Neuronal stem cell (in vitro differentiated cells): ENCODE measurements around the gene NUDCD3.

Source experiments
- DNase-seq: peaks from one replicate; pipeline ENCODE4 v3.0.0-alpha.2; 2013; ENCODE audit warnings: low spot score
- H2AFZ ChIP-seq: one replicate; pipeline ENCODE4 v1.6.1; 2013; ENCODE audit warnings: mild to moderate bottlenecking, low read length, inconsistent platforms
- H2AK5ac ChIP-seq: 2 replicates; pipeline ENCODE4 v1.6.1; 2013; ENCODE audit warnings: low read depth, mild to moderate bottlenecking, inconsistent platforms, low read length, moderate library complexity, mixed read lengths
- H2BK120ac ChIP-seq: 2 replicates; pipeline ENCODE4 v1.6.1; 2013; ENCODE audit warnings: low read depth, mild to moderate bottlenecking, inconsistent platforms, low read length, moderate library complexity, mixed read lengths
- H2BK12ac ChIP-seq: one replicate; pipeline ENCODE4 v1.6.1; 2013; ENCODE audit warnings: low read length, inconsistent platforms
- H2BK15ac ChIP-seq: 2 replicates; pipeline ENCODE4 v1.6.1; 2013; ENCODE audit warnings: mild to moderate bottlenecking, low read length, inconsistent platforms, mixed read lengths
- H2BK5ac ChIP-seq: one replicate; pipeline ENCODE4 v1.6.1; 2013; ENCODE audit warnings: inconsistent platforms, mild to moderate bottlenecking, low read length, moderate library complexity
- H3K14ac ChIP-seq: one replicate; pipeline ENCODE4 v1.6.1; 2013; ENCODE audit warnings: low read length, inconsistent platforms
- H3K18ac ChIP-seq: 2 replicates; pipeline ENCODE4 v1.6.1; 2013; ENCODE audit warnings: low read length, inconsistent platforms
- H3K23ac ChIP-seq: 2 replicates; pipeline ENCODE4 v1.6.1; 2013; ENCODE audit warnings: low read depth, mild to moderate bottlenecking, mixed read lengths, low read length, inconsistent platforms; ENCODE audit not compliant: poor library complexity
- H3K27ac ChIP-seq: replicated peaks from 3 replicates; pipeline ENCODE4 v1.5.1; 2013; ENCODE audit warnings: low read length, inconsistent platforms
- H3K27me3 ChIP-seq, 3 experiments: 2 replicates each; pipeline ENCODE4 v1.6.1; 2013; ENCODE audit warnings: low read length in 3 of 3, mild to moderate bottlenecking in 2 of 3, inconsistent platforms in 1 of 3, low read depth in 1 of 3, mixed read lengths in 1 of 3, moderate library complexity in 1 of 3; ENCODE audit not compliant: control insufficient read depth in 3 of 3, insufficient read depth in 3 of 3
- H3K36me3 ChIP-seq, 2 donors: replicated peaks in 1 of 2; 2 replicates each; pipeline ENCODE4 v1.6.1; 2013; ENCODE audit warnings: low read length in 2 of 2; ENCODE audit not compliant: control insufficient read depth in 2 of 2, insufficient read depth in 2 of 2
- H3K4ac ChIP-seq: 2 replicates; pipeline ENCODE4 v1.6.1; 2013; ENCODE audit warnings: inconsistent platforms, mild to moderate bottlenecking, low read length, moderate library complexity
- H3K4me1 ChIP-seq, 2 donors: 1 replicate in 1 of 2; 2 replicates in 1 of 2; pipeline ENCODE4 v1.6.1; 2013; ENCODE audit warnings: low read length in 2 of 2, low read depth in 1 of 2; ENCODE audit not compliant: control insufficient read depth in 2 of 2, insufficient read depth in 1 of 2
- H3K4me2 ChIP-seq: one replicate; pipeline ENCODE4 v1.6.1; 2013; ENCODE audit warnings: mild to moderate bottlenecking, low read length, inconsistent platforms; ENCODE audit not compliant: insufficient read depth, poor library complexity, severe bottlenecking
- H3K4me3 ChIP-seq, 2 donors: 2 replicates each; pipeline ENCODE4 v1.5.1; 2013; ENCODE audit warnings: low read length in 2 of 2, mild to moderate bottlenecking in 2 of 2, inconsistent platforms in 1 of 2, moderate library complexity in 1 of 2
- H3K79me1 ChIP-seq: one replicate; pipeline ENCODE4 v1.6.1; 2013; ENCODE audit warnings: low read depth, mild to moderate bottlenecking, inconsistent platforms, low read length, moderate library complexity
- H3K9ac ChIP-seq: one replicate; pipeline ENCODE4 v1.6.1; 2013; ENCODE audit warnings: mild to moderate bottlenecking, low read depth, low read length, inconsistent platforms; ENCODE audit not compliant: poor library complexity
- H3K9me3 ChIP-seq, 2 donors: replicated peaks in 1 of 2; 2 replicates each; pipeline versions ENCODE3 to v1.6.1; 2013; ENCODE audit warnings: low read length in 2 of 2, mild to moderate bottlenecking in 2 of 2, inconsistent platforms in 1 of 2, low read depth in 1 of 2, mixed read lengths in 1 of 2, moderate library complexity in 1 of 2; ENCODE audit not compliant: control insufficient read depth in 2 of 2, insufficient read depth in 1 of 2
- H4K8ac ChIP-seq: one replicate; pipeline ENCODE4 v1.6.1; 2013; ENCODE audit warnings: low read depth, mild to moderate bottlenecking, inconsistent platforms, low read length, moderate library complexity
- H4K91ac ChIP-seq: one replicate; pipeline ENCODE4 v1.6.1; 2013; ENCODE audit warnings: low read length, low read depth, mild to moderate bottlenecking, inconsistent platforms; ENCODE audit not compliant: poor library complexity
- WGBS, 2 donors: extraction: QIAGEN DNeasy Blood & Tissue Kit; methylation state at CpG; one replicate each; pipeline ENCODE4 v1.1.7; 2013; ENCODE audit warnings: missing lambda C conversion rate in 2 of 2, mixed read lengths in 1 of 2; ENCODE audit not compliant: insufficient read length in 2 of 2, insufficient replicate concordance in 1 of 2; ENCODE audit errors: extremely low coverage in 2 of 2; 5-methylcytosine and 5-hydroxymethylcytosine counted together

Gene NUDCD3

GRCh38 chr7:44416941-44417340 lies 73.5 kb downstream of the NUDCD3 start:
- no peak overlapping the region for H4K8ac ChIP-seq
- no peak overlapping the region for H2AFZ ChIP-seq
- H4K91ac ChIP-seq, result no peak overlapping the region
- no peak overlapping the region for H3K9ac ChIP-seq
- no peak for DNase-seq
- H3K14ac ChIP-seq, result no peak overlapping the region
- H3K4ac ChIP-seq, result no peak overlapping the region
- no peak overlapping the region for H3K18ac ChIP-seq
- H2BK15ac ChIP-seq, result no peak overlapping the region
- H2AK5ac ChIP-seq, result no peak overlapping the region
- H3K9me3 ChIP-seq, result peaks cover 0 to 3% of the 10 kb centered on the region in 2 donors
- peaks cover 0 to 1% (median 0%) of the 10 kb centered on the region in 3 experiments for H3K27me3 ChIP-seq
- H3K23ac ChIP-seq, result no peak overlapping the region
- peaks cover 4% of the 10 kb centered on the region for H3K79me1 ChIP-seq
- no CpG with 5 or more reads among the region's 6 CpGs for WGBS, 2 donors
- peaks cover 0 to 2% of the 10 kb centered on the region in 2 donors for H3K4me1 ChIP-seq
- H2BK12ac ChIP-seq, result no peak overlapping the region
- H3K4me2 ChIP-seq, result no peak overlapping the region
- no peak overlapping the region for H2BK120ac ChIP-seq
- H3K4me3 ChIP-seq, result no peak overlapping the region
- H3K27ac ChIP-seq, result no peak overlapping the region
- peaks cover 9 to 27% of the 10 kb centered on the region in 2 donors for H3K36me3 ChIP-seq
- no peak overlapping the region for H2BK5ac ChIP-seq

- no peak overlapping the region for H3K9ac ChIP-seq
- no peak overlapping the region for H4K8ac ChIP-seq
- no peak overlapping the region for H2AK5ac ChIP-seq
- no CpG with 5 or more reads among the region's 3 CpGs for whole genome bisulfite sequencing, 2 donors
- H3K36me3 ChIP-seq, result peaks cover 12 to 32% of the 10 kb centered on the region in 2 donors
- no peak overlapping the region for H3K4me3 ChIP-seq
- no peak overlapping the region for H3K18ac ChIP-seq
- no peak for DNase-seq
- H3K14ac ChIP-seq, result no peak overlapping the region
- H3K23ac ChIP-seq, result no peak overlapping the region
- no peak overlapping the region for H4K91ac ChIP-seq
- H3K9me3 ChIP-seq, result peaks cover 6 to 14% of the 10 kb centered on the region in 2 donors
- no peak overlapping the region for H2BK15ac ChIP-seq
- H2BK120ac ChIP-seq, result no peak overlapping the region
- no peak overlapping the region for H3K4ac ChIP-seq
- H3K4me2 ChIP-seq, result no peak overlapping the region
- H3K79me1 ChIP-seq, result peaks cover 7% of the 10 kb centered on the region
- no peak overlapping the region for H2AFZ ChIP-seq
- no peak overlapping the region for H2BK5ac ChIP-seq
- H3K4me1 ChIP-seq, result peaks cover 0 to 2% of the 10 kb centered on the region in 2 donors
- no peak overlapping the region for H2BK12ac ChIP-seq
- H3K27me3 ChIP-seq, result peaks cover 0 to 1% (median 0%) of the 10 kb centered on the region in 3 experiments
- H3K27ac ChIP-seq, result no peak overlapping the region
Observed at GRCh38 chr7:44415510-44415909, 74.9 kb downstream of the NUDCD3 start.

GRCh38 chr7:44415047-44415446 lies 75.4 kb downstream of the NUDCD3 start:
- Histone ChIP-seq H4K91ac (no peak overlapping the region), H2BK120ac (no peak overlapping the region), H3K79me1 (peaks cover 7% of the 10 kb centered on the region), H3K9me3 (peaks cover 6 to 17% of the 10 kb centered on the region in 2 donors), H2BK15ac (no peak overlapping the region), H2AFZ (no peak overlapping the region), H3K36me3 (peaks cover 12 to 32% of the 10 kb centered on the region in 2 donors), H3K4ac (no peak overlapping the region), H3K4me1 (peaks cover 0 to 2% of the 10 kb centered on the region in 2 donors), H3K9ac (no peak overlapping the region), H2BK12ac (no peak overlapping the region), H2BK5ac (no peak overlapping the region), H3K4me3 (no peak overlapping the region), H3K14ac (no peak overlapping the region), H4K8ac (no peak overlapping the region), H2AK5ac (no peak overlapping the region), H3K23ac (no peak overlapping the region), H3K18ac (no peak overlapping the region), H3K4me2 (no peak overlapping the region), H3K27me3 (peaks cover 0 to 1% (median 0%) of the 10 kb centered on the region in 3 experiments), H3K27ac (no peak overlapping the region)
- WGBS, 2 donors, result no CpG with 5 or more reads among the region's 1 CpG
- DNase-seq, result no peak

GRCh38 chr7:44411306-44411705 lies 79.2 kb downstream of the NUDCD3 start:
- H3K9me3 ChIP-seq, result peaks cover 3 to 21% of the 10 kb centered on the region in 2 donors
- H3K4me3 ChIP-seq, result no peak overlapping the region
- no peak overlapping the region for H2BK5ac ChIP-seq
- no peak overlapping the region for H3K27ac ChIP-seq
- no peak overlapping the region for H3K23ac ChIP-seq
- H2BK12ac ChIP-seq, result no peak overlapping the region
- no peak overlapping the region for H3K4ac ChIP-seq
- no CpG with 5 or more reads among the region's 2 CpGs for WGBS, 2 donors
- no peak overlapping the region for H3K18ac ChIP-seq
- H4K91ac ChIP-seq, result no peak overlapping the region
- H2AK5ac ChIP-seq, result no peak overlapping the region
- DNase-seq, result no peak
- H2BK15ac ChIP-seq, result no peak overlapping the region
- H2AFZ ChIP-seq, result no peak overlapping the region
- peaks cover 3% of the 10 kb centered on the region for H3K79me1 ChIP-seq
- no peak overlapping the region for H3K9ac ChIP-seq
- no peak overlapping the region for H4K8ac ChIP-seq
- no peaks in the 10 kb centered on the region for H3K27me3 ChIP-seq
- no peak overlapping the region for H2BK120ac ChIP-seq
- H3K36me3 ChIP-seq, result peaks cover 7 to 19% of the 10 kb centered on the region in 2 donors
- peaks cover 7 to 16% of the 10 kb centered on the region in 2 donors for H3K4me1 ChIP-seq
- H3K4me2 ChIP-seq, result no peak overlapping the region
- no peak overlapping the region for H3K14ac ChIP-seq
